Measurements from ENCODE around the gene SLC25A44.
A peak's percentile ranks its signal among the peaks of the same experiment; 100 is the strongest.

Gene SLC25A44, protein sequence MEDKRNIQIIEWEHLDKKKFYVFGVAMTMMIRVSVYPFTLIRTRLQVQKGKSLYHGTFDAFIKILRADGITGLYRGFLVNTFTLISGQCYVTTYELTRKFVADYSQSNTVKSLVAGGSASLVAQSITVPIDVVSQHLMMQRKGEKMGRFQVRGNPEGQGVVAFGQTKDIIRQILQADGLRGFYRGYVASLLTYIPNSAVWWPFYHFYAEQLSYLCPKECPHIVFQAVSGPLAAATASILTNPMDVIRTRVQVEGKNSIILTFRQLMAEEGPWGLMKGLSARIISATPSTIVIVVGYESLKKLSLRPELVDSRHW

DNA sequence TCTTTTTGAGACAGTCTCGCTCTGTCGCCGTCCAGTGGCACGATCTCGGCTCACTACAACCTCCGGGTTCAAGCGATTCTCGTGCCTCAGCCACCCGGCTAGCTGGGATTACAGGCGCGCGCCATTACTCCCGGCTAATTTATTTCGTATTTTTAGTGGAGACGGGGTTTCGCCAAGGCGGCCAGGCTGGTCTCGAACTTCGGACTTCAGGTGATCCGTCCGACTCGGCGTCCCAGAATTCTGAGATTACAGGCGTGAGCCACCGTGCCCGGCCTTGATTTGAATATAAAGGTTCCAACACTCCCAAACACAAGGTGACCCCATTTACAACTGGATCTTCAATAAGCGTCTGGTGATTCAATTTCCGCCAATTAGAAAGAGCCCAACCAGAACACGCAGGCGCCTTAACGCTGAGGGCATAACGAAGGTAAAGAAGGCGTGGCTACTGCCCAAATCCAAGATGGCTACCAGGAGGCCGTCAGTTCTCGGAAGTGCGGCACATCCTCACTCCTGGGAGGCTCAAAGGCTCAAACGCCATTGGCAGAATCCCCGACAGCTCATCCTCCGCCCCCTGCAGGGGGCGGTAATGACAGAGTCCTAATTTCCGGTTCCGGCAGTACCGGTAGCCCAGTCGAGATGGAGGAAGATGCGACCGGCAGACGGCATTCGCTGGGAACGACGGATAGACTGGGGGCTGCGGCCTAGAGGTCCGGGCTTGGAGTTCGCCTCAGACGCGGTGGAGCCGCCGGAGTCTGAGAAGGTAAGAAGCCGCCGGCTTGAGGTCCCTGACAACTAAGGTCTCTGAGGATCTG is at the start of gene SLC25A44:
TSS of gene SLC25A44 (plus strand) at position 617 of the 812 bp plus-strand sequence. CDS start 5,744 bp downstream, outside the sequence.
- DNase-seq: peak; percentile 88 to 93

DNA sequence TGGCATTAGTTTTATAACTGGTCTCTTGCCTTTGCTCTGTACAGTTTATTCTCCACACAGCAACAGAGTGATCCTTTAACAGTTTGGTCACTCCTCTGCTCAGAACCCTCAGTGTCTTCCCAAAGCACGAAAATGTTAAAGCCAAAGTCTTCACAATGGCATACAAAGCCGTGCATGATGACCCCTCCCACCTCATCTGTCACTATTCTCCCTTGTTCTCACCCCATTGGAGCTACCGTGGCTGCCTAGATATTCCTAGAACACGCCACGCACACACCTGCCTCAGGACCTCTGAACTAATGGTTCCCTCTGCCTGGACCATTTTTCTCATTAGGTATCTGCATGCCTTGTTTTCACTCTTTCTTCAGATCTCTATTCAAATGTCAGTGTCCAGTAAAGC is 49.2 kb upstream of the SLC25A44 start:
- DNase-seq: no peak

DNA sequence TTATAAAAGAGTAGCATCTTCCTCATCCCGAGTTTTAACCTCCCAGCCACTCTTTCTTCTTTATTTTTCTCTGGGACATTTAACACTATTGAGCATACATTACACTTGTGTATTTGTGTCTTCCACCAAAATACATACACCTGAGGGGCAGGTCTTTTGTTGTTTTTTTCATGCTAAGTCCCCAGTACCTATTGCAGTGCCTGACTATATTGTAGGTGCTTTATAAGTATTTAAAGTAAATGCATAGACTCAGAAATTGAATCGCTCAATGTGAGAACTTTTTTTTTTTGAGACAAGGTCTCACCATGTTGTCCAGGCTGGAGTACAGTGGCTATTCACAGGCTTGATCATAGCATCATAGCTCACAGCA is 48.3 kb upstream of the SLC25A44 start:
- DNase-seq: no peak

DNA sequence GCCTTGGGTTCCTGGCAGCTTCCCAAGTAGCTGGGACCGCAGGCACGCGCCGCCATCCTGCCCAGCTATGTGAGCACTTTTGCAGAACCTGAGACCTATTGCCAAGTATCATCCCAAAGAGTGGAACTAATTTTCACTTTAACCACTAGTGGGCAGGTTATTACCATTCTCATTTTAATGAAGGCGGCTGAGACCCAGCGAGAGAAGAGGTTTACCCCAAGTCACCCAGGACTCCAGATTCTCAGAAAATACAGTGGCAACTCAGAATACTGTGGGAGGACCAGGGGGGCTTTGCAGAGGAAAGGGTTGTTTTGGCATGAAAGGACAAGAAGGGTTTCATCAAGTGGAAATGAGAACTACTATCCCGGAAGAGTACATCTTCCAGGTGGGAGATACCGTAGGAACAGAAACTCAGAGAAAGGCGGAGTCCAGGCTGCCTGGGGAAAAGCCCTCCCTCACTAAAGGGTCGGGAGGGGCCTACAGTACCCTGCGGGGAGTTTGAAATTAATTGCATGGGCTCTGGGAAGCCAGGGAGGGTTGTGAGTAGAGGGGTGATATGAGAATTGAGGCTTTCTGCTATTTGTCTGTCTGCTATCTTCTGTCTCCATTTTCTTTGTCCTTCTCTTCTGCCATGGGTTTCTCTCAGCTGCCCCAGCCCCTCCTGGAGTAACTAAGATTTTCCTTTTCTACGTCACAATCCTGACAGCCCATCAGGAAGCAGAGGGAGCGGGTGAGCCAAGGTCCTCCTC is 47.7 kb upstream of the SLC25A44 start:
- DNase-seq: peak in 1 of 2 experiments; percentile 81

DNA sequence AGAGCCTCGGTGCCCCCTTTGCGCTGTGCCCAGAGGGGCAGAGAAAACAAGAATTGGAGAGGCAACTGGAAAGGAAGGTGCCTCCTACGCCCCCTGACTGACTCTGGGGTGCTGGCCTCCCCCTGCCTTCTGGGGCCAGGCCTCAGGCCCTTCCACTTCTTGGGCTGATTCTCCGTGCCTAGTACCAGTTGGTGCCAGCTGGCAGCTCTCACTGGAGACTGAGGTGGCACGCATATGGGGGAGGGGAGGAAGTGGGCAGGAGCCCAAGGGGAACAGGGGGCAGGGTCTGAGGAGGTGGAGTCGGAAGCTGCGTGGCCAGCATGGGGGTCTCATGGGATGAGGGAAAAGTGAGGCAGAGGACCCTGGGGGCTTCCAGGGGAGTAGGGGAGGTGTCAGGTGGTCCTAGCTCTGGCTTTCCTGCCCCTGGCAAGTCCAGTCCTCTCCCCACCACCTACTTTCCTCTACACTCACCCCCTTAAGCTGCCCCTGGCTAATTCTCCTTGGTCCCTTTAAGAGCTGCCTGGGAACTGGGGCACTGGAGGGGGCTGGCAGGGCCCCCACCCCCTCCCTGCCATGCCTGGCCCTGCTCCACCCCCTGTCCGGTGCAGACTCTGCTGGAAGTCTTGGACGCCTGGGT is 47.0 kb upstream of the SLC25A44 start:
- DNase-seq: no peak

DNA sequence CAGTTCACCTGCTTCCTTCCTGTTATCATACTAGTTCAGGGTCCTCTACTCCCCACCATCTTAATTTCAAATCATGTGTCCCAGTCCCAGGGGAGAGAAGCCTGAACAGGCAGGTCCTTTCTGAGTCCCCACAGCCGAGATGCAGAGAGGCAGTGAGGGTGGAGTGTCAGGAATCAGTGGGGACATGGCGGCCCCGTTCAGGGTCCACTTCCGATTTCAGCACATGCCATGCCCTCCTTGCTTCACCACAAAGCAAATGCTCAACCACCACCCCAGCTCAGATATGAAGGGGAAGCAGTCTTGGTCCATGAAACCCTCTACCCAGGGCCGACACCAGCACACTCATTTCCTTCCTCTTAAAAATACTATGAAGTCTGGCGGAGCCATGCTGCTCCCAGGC is 45.7 kb upstream of the SLC25A44 start:
- no peak for DNase-seq

DNA sequence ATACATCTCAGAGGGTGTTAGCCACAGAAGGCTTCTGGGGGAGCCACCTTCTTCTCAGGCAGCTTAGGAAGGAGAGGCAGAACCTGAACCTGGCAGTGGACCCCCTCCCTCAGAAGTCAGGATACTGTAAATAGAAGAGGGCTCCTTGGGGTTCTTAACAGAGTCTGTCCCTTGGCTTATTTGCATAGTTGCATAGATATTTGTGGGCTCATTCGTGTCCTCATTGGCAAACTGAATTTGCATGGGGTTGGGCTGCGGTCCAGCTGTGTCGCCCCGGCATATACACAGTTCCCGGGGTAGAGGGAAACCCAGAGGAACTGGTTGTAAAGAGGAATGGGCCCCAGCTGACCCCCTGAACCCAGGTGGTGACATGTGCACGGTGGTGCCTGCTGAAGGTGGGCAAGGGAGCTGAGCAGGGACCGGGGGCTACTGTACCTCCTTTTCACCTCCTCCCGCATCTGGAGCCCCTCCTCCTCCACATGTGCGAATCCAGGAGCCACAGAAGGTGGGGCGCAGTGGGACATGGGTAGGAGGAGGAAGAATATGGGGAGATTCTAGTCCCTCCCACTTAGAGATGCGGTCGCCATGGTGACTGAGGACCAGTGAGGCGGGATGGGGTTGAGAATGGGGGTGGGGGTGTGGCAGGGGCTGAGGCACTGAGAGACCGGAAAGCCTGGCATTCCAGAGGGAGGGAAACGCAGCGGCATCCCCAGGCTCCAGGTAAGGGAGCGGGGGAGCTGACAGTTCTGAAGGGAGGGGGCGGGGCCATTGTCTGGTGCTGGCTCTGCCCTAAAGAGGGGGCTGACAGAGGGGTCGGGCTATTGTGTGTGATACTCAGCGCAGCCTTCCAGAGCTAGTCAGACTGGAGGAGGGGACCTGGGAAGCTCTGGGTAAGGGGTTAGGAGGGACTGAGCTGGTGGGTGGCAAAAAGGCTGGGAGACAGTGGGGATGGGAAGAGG is 44.3 kb upstream of the SLC25A44 start:
- no peak for DNase-seq

DNA sequence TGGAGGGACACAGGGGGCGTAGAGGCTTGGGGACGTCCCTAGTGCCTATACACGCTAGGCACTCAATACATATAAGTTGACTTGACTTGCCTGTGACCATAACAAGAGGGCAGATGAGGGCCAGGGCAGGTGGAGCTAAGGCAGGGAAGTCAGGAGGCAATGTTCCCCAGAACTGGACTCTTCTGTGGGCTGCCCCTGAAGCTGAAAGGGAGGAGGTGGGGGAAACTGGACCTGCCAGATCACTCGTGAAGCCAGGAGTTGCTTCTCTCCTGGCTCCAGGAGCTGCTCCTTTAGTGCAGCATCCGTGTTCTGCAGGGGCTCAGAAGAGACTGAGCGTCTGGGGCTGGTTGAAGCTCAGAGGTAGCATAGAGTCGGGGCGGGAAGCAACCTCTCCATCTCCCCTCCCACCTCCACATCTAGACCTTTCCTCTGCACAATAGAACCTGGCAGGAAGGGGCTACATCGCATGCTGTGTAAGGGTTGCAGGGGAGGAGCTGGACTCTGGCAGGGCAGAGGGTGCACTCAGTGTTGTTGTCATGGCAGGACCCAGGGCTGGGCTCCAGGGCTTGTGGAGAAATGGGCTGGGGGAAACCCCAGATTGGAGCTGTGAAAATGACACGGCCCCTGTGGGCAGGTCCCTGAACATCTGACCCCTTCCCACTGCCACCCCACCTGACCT is 43.4 kb upstream of the SLC25A44 start:
- no peak for DNase-seq

DNA sequence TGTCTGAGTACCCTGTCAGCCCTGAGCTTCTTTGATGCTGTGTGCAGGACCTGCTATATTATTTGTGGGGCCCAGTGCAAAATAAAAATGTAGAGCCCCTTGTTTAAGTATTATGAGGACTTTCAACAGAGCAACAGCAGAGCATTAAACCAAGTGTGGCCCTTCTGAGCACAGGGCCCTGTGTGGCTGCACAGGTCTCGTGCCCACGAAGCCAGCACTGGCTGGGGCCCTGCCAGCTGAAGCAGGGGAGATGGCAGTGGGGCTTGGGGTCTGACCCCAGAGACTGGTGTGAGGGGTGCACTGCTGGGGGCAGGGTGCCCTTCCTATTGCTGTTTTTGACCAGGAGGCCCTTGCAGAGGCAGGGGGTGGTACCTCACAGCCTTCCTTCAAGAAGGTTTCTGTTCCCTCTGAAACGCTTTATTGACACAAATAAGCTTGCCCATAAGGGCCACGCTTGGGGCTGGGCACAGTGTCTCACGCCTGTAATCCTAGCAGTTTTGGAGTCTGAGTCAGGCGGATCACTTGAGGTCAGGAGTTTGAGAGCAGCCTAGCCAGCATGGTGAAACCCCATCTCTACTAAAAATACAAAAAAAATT is 42.7 kb upstream of the SLC25A44 start:
- no peak for DNase-seq

DNA sequence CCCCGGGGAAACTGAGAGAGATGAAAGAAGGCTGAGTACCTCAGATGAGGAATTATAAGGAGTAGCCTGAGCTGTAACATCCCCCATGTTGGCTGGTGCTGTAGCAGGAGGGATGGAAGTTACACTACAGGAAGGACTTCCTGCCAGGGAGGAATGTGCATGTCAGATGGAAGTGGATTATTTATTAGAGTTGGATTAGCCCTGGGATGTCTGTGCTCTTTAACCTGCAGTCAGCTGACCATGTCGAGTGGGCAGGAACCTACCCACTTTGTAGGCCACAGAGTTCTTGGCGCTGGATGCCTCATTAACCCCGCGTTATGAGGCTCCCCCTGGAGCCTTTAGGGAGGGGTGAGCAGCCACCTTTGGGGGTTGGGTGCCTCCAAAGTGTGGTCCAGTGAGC is 41.3 kb upstream of the SLC25A44 start:
- no peak for DNase-seq

DNA sequence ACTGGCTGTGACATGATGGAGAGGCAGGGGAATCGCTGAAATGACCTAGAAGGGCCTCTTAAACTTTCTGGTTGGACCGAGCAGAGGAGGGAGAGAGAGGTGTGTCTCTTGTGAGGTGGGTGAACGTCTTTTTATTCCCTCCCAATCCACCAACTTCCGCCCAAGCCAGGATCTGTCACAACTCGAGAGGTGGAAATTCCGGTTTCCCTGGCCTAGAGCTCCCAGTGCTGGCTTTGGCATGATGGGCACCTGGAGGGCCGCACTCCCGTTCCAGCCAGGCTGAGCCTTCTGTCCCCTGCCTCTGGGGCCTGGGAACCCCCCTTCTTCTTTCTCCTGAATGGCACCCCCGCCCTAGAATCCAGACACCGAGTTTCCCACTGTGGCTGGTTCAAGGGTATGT is 40.5 kb upstream of the SLC25A44 start, which contains the start of gene SEMA4A:
TSS of gene SEMA4A (plus strand) at position 224 of the 400 bp plus-strand sequence. CDS start 994 bp downstream, outside the sequence.
- no peak for DNase-seq

DNA sequence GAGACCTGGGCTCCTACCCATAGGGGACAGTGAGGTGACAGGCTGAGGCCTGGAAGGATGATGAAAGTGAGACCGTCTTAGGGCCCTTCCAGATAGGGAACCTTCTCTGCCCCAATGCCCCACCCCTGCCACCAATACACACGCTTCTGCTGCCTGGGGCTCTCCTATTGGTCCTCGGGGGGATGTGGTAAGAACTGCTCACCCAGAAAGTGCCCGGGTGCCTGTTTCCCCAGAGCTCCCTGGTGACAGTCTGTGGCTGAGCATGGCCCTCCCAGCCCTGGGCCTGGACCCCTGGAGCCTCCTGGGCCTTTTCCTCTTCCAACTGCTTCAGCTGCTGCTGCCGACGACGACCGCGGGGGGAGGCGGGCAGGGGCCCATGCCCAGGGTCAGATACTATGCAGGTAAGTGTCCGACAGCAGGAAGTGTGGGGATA is 39.6 kb upstream of the SLC25A44 start:
- no peak for DNase-seq

DNA sequence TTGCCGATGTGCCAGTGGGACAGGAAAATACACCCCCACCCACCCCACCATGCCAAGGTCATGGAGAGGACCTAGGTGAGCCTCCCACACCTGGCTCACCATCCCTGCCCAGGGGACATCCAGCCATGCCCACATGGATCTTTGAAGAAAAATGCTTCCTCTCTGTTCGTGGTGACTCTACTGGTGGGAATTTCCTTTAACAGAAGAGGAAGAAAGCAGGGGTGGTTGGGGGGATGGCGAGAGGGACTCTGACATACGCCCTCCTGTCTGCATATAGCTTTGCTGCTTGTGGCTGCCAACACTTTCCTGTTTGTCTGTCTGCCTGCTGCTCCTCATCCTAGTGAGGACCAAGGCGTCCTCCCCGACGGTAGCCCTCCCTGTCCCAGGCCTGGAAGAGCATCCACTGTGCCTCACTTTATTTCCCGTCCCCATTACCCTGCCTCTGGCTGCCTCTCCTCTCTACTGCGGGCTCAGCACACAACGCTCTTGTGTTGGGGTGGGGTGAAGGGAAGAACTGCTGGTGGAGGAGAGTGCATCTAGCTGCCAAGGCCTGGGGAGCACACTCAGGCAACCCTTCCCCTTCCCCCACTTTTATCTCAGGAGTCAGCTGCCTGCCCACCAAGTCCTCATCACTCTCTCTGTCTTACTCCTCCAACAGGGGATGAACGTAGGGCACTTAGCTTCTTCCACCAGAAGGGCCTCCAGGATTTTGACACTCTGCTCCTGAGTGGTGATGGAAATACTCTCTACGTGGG is 38.0 kb upstream of the SLC25A44 start:
- no peak for DNase-seq

DNA sequence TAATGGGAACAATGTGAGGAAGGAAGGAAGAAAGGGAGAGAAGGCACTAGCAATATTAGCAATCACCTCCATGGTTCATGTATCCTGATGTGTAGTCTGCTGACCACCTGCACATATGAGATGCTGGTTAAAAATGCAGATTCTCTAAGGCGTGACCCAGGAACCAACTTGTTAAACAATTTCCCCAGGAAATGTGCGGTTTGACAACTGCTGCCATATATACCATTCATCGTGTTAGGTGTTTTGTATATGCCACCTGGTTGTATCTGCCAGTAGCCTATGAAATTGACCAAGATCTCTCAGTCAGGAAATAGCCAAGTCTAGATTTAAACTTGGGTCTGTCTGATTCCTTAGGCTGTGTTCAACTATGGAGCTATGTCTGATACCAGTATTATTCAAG is 36.4 kb upstream of the SLC25A44 start:
- no peak for DNase-seq

DNA sequence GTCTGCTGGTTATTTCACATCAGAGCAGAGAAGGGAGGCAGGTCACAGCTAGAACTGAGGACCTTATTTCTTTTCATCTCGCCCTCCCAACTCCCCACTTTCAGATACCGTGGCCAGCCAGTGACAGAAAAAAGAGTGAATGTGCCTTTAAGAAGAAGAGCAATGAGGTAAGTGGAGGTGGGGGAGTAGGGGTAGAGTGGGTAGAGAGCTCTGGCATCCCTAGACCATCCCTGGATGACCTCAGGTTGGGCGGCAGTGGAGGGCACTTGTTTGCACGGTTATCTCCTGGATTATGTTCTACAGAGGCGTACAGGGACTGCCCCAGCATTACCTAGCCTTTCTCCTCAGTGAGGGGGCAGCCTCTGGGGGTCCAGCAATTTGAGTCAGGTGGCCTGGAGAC is 35.9 kb upstream of the SLC25A44 start:
- DNase-seq: no peak

DNA sequence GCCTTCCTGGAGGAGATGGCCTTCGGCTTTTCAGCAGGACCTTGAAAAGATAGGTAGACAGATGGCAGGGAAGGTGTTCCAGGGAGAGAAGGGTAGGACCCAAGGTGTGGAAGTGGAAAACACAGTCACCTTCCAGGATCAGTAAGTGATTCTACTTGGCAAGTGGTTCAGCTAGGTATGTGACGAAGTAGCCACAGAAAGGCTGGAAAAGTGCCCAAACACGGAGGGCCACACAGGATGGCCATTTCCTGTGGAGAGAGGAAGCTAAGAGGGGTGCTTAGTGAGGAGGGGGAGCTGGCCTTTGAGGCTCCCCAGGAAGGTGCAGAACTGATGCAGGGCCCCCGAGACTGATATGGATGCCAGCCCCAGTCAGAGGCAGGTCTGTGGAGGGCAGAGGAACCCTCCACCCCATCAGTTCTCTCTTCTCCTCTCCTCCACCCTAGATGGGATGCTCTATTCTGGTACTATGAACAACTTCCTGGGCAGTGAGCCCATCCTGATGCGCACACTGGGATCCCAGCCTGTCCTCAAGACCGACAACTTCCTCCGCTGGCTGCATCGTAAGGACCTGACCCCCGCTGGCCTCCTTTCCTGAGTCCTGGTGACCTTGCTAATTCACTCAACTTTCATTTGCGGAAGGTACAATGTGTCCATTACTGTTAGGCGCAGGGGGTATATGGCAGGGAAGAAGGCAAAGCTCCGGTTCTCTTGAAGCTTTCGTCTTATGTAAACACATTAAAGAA is 33.7 kb upstream of the SLC25A44 start:
- DNase-seq: no peak

DNA sequence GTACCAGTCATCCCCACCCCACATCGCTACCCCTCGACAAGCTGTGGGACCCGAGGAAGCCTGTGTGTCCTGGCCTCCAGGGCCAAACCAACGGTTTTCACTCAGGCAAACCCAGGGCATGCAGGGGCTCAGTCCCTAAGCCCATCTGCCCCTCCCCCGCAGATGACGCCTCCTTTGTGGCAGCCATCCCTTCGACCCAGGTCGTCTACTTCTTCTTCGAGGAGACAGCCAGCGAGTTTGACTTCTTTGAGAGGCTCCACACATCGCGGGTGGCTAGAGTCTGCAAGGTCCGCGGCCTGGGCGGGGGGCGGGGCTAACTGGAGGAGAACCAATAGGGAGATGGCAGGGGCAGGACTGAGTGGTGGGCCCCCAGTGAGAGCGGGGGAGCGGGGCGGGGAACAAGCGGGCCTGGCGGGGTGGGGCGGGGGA is 33.1 kb upstream of the SLC25A44 start:
- no peak for DNase-seq

DNA sequence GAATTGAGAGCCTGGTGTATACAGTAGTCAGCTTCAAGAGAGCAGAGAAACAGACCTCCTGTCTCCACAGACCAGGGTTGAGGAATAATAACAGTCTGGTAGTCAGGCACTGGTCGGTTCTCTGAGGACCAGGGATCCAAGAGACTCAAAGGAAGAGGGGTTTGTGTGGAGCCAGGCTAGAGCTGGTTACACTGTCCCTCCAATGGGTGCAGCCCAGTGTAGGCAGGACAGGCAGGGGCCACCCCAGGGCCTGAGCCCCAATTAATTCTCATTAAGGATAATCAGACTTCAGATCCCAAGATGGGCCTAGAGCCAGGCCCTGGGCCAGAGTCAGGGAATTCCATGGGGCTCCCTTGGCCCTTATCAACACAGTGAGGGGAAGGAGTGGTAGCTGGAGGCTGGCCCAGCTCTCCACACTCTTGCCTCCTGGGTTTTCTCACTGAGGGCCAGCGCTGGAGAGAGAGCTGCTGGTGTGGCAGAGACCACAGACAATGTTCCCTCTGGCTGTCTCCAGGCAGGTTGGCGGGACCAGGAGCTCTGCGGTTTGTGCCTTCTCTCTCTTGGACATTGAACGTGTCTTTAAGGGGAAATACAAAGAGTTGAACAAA is 31.4 kb upstream of the SLC25A44 start:
- no peak for DNase-seq

DNA sequence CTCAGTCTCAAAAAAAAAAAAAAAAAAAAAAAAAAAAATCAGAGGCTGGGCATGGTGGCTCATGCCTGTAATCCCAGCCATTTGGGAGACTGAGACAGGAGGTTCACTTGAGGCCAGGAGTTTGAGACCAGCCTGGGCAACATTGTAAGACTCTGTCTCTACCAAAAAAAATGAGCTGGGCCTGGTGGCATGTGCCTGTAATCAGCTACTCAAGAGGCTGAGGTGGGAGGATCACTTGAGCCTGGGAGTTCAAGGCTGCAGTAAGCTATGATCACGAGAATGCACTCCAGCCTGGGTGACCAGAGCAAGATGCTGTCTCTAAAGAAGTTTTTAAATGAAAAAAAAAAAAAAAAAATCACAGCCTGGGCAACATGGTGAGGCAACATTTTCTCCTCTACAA is 30.2 kb upstream of the SLC25A44 start:
- DNase-seq: no peak
